HUDEP-2 (cell line): ENCODE measurements around the gene CHGA.

ENCODE experiments used
- DNase-seq, 76 experiments: peaks; one replicate each; lab custom pipeline; 2025; ENCODE audit not compliant: unreplicated experiment in 76 of 76; lab: John Stamatoyannopoulos, UW

Gene CHGA

GRCh38 chr14:92922883-92923743, at the start of gene CHGA:
TSS of gene CHGA (plus strand) at chr14:92923150. CDS start at chr14:92923360, 210 bp downstream.
- DNase-seq: peak in 51 of 76 experiments; percentile 5 to 64 (median 29)

- DNase-seq: no peak
These were observed 47.8 kb upstream of the CHGA start for GRCh38 chr14:92874962-92875661.

- no peak for DNase-seq
These were observed 45.1 kb upstream of the CHGA start for GRCh38 chr14:92877757-92878431.

- no peak for DNase-seq
These were observed 42.6 kb upstream of the CHGA start for GRCh38 chr14:92880351-92880750.

GRCh38 chr14:92880851-92881250, 42.1 kb upstream of the CHGA start:
- DNase-seq: peak in 3 of 76 experiments; percentile 4 to 25 (median 5)

GRCh38 chr14:92883066-92883465, 39.9 kb upstream of the CHGA start:
- DNase-seq: no peak

GRCh38 chr14:92884410-92884809, 38.5 kb upstream of the CHGA start:
- DNase-seq: no peak

GRCh38 chr14:92885279-92886061, 37.5 kb upstream of the CHGA start:
- no peak for DNase-seq

- DNase-seq: no peak
These were observed 36.6 kb upstream of the CHGA start for GRCh38 chr14:92886337-92886736.

GRCh38 chr14:92887157-92887556, 35.8 kb upstream of the CHGA start:
- DNase-seq: no peak

- no peak for DNase-seq
These were observed 34.1 kb upstream of the CHGA start for GRCh38 chr14:92888896-92889295.

GRCh38 chr14:92890830-92891588, 31.9 kb upstream of the CHGA start:
- no peak for DNase-seq

- DNase-seq: no peak
These were observed 30.4 kb upstream of the CHGA start for GRCh38 chr14:92892589-92892988.

GRCh38 chr14:92895352-92895878, 27.5 kb upstream of the CHGA start:
- no peak for DNase-seq

- no peak for DNase-seq
These were observed 24.9 kb upstream of the CHGA start for GRCh38 chr14:92897922-92898565.

- no peak for DNase-seq
These were observed 24.3 kb upstream of the CHGA start for GRCh38 chr14:92898566-92899131.

GRCh38 chr14:92900660-92901059, 22.3 kb upstream of the CHGA start:
- no peak for DNase-seq

GRCh38 chr14:92902191-92902590, 20.8 kb upstream of the CHGA start:
- DNase-seq: no peak

- no peak for DNase-seq
These were observed 20.2 kb upstream of the CHGA start for GRCh38 chr14:92902726-92903125.
